H7 (cell line): ENCODE results near the gene GALNT10. TPM values are rescaled to one million over a fixed set of nuclear protein-coding genes. Genes with fewer than 3 reads are reported as not detected.
A peak's percentile ranks its signal among the peaks of the same experiment; 100 is the strongest.
"Not testable (repeated sequence)": the region's sequence is repeated elsewhere in the genome, so short reads cannot be mapped to it uniquely, and the experiment has no call there.

ENCODE experiments used
- DNase-seq: peaks from one replicate; pipeline ENCODE4 v3.0.0; 2012
- H3K27me3 ChIP-seq: 2 replicates; pipeline ENCODE4 v1.6.0; 2011; ENCODE audit warnings: mild to moderate bottlenecking, low read length; ENCODE audit not compliant: control insufficient read depth, insufficient read depth
- H3K36me3 ChIP-seq: replicated peaks from 2 replicates; pipeline ENCODE4 v1.5.1; 2011; ENCODE audit warnings: low read length; ENCODE audit not compliant: control insufficient read depth, insufficient read depth
- H3K4me3 ChIP-seq: 2 replicates; pipeline ENCODE4 v1.5.1; 2011; ENCODE audit warnings: low read depth, mild to moderate bottlenecking, control low read depth, low read length, moderate library complexity; ENCODE audit not compliant: insufficient read depth
- total RNA-seq: library from RNA; depleted of rRNA; stranded (reverse); fragments of >200 nt; shearing (Covaris generic); gene quantifications from 2 replicates; pipeline ENCODE4 v1.2.3, GENCODE V29; 2014

Gene GALNT10
- total RNA-seq, 1 experiment from 2014 or later = 13.8 TPM

DNA sequence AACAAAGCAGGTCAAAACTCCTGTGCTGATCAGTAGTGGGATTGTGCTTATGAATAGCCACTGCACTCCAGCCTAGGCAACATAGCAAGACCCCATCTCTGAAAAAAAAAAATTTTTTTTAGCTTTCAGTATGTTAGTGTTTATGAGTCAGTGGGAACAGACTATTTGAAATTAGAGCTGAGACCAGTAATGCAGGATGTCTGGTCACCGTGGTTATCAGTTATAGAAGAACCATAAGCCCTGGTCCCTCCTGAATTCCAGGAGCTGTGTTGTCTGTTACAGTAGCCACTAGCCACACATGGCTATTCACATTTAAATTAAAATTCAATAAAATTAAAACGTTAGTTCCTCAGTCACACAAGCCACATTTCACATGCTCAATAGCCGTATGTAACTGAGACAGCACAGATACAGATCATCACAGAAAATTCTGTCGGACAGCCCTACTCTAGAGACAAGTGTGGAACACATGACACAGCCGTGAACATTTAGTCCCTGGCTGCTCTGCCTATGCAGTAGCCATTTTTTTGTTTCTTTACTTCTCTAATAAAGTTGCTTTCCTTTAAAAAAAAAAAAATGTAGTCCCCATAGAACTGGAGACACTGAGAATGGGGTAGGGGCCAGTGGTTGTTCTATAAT, 159.2 kb downstream of the GALNT10 start:
- DNase-seq = no peak
- no peaks in the 10 kb centered on the region for H3K36me3 ChIP-seq
- no peak overlapping the region for H3K4me3 ChIP-seq
- H3K27me3 ChIP-seq = no peaks in the 10 kb centered on the region

DNA sequence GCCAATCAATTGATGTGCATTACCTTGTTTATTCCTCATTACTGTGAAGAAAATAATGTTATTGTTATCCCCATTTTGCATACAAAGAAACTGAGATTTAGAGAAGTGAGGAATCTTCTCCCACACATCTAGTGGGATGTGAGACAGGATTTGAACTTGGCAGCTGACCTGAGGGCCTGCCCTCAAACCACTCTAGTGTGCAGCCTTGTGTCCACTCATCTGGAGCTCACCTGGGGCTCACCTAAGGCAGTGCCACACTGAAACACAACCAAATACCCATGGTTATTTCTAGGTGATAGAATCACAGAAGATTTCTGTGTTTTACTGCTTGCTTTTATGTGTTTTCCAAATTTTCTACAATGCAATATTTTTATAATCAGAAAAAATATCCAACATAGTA, 160.6 kb downstream of the GALNT10 start:
- Histone ChIP-seq H3K4me3 (no peak overlapping the region), H3K27me3 (no peaks in the 10 kb centered on the region), H3K36me3 (no peaks in the 10 kb centered on the region)
- no peak for DNase-seq

DNA sequence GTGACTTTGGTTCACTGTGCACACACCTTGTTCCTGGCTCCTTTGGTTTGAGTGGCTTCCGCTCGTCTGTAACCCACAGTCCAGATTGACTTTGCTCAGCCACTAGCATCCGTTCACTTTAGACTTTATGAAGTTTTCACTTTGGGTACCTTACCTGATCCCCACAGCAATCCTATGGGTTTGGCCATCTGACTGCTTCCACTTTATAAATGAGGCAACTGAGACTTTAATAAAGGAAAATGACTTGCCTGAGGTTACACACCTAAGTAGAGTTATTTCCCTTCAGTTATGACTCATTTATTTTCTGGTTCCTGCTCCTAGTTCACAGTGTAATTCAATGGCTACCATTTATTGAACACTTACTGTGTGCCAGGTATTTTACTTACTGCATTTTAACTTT, 161.0 kb downstream of the GALNT10 start:
- H3K36me3 ChIP-seq = no peaks in the 10 kb centered on the region
- no peak for DNase-seq
- no peak overlapping the region for H3K4me3 ChIP-seq
- no peaks in the 10 kb centered on the region for H3K27me3 ChIP-seq

DNA sequence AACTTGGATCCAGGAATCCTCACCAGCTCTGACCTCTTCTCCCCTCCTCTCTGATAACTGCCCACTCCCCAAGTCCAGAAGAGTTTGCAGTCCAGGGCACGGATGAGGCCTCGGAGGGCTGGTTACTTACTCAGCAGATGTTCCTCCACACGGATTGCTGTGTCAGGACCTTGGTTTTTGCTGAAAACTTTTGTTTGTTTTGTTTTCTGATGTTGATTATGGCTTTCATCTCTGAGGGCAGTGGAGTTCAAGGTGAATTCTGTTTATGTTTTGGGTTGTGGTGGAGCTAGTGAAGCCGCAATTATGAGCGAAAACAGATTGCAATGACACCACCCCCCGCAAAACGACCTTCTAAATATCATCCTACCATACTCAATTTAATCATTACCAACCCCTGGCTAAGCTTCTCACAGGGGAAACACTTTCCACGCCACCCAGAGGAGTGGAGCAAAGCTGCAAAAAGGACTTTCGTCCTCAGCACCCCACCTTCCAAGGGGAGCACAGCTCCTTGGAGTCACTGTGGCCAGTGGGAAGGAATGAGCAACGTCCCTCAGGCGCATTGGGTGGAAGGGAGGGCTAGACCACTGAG, 162.5 kb downstream of the GALNT10 start:
- no peak overlapping the region for H3K4me3 ChIP-seq
- no peaks in the 10 kb centered on the region for H3K27me3 ChIP-seq
- H3K36me3 ChIP-seq = no peaks in the 10 kb centered on the region
- DNase-seq = no peak

DNA sequence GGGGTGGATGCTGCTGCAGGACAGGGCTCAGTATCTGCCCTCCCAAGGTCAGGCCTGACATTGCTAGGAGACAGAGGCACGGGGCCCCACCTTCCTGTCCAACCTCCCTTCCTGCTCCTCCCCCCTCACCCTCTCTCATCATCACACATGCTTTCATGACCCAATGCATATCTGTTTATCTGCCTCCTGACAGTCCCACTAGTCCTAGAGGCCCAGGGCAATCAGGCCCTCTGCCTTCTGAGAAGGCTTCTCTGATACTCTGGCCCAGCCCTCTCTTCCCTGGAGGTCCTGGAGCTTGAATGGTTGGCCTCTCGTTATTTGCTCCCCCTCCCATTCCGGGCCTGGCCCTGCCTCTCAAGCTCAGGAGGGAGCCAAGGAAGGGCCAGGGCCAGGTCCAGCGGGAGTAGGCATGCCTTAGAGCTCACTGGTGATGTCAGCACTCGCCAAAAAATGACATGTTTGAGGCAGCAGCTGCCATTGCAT, 164.6 kb downstream of the GALNT10 start:
- Histone ChIP-seq H3K36me3 (no peaks in the 10 kb centered on the region), H3K27me3 (no peaks in the 10 kb centered on the region), H3K4me3 (no peak overlapping the region)
- peak; percentile 50 for DNase-seq

DNA sequence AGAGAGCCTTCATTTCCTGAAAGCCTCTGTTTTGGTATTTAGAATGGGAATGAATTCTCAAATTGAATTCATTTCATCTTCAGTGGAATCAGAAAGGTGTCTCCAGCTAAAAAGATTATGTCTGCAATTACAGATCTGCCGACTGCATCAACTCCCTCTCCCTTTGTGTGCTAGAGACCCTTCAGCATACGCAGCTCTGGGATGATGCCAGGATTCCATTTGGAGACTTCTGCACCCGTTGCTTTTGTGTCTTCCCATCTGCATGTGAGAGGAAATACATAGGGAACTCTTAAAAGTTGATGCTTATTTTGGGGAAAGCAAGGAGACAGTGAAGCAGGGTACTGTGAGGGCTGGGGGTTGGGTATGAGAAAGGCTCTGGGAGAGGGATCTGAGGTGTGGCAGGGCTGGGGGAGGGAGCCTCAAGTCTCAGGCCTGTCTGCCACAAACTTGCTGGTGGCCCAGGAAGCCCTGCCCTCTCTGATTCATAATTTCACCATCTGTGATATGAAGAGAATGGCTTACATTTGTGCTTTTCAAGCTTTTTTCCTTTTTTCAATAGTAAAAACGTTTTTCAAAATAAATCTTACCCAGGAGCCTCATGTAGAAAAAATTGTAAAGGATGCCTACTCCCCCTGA, 165.6 kb downstream of the GALNT10 start:
- DNase-seq = no peak
- no peak overlapping the region for H3K4me3 ChIP-seq
- no peaks in the 10 kb centered on the region for H3K36me3 ChIP-seq
- H3K27me3 ChIP-seq = no peaks in the 10 kb centered on the region

DNA sequence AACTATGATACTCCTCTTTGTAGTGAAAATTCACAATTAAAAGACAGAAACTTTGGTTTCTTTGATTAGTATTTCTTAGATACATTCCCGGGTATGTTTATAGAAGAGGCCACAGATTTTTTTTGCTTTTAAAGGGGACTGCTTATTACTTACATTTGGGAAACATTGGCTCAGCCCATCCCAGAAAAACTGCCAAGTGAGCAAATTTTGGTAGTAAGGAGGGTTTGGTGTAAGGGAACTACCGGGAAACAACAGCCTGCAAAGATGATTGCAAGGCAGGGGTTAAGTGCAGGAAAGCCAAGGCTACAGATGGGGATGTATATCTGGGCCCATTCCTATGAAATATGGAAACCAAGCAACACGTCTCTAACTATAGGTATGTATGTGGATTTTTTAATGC, 166.4 kb downstream of the GALNT10 start:
- no peaks in the 10 kb centered on the region for H3K27me3 ChIP-seq
- DNase-seq = no peak
- H3K36me3 ChIP-seq = no peaks in the 10 kb centered on the region
- no peak overlapping the region for H3K4me3 ChIP-seq

DNA sequence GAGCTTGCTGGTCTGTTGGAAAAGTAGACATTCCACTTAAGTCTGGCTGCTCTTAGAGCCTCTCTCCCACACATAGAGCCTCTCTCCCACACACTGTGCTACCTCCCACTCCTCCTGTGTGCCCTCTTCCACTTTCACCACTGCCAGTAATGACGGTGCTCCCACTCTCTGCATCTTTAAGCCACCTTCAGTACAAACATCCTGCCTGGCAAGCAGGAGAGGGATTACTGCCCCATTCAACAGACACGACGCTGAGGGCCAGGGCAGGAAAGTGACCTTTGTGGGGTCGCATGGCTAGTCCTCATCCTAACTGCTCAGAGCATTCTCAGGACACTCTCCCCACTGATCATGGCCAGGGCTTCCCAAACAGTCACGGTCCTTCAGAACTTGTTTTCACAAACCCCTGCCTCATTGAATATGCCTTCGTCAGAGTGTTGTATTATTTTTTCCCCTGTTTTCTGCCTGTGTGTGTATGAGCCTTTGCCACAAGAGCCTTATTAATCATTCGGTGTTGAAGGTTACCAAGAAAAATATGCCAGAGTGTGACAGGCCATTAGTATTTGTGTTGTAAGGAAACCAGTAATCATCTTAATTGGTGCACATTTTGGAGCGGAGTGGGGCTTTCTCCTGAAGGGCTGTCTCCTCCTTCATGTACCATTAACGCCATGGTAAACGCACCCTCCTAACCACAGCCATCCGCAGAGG, 168.1 kb downstream of the GALNT10 start:
- no peak overlapping the region for H3K4me3 ChIP-seq

DNA sequence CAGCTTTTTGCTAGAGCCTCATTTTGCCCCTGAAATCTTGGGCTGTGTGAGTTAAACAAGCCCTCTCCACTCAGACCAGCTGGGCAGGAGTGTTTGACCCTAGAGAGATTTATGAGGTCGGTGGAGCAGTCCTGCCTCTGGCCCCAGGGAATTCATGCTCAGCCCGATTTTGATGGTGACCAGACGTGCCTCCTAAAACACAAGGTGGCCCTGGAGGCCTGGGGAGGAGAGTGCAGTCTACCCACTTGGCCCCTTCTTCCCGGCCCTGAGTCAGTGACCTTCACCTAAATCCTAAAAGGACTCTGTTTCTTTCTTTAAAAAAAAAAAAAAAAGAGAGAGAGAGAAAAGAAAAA, 168.7 kb downstream of the GALNT10 start:
- H3K4me3 ChIP-seq = no peak overlapping the region
- no peak for DNase-seq
- H3K36me3 ChIP-seq = no peaks in the 10 kb centered on the region
- H3K27me3 ChIP-seq = no peaks in the 10 kb centered on the region

More for the DNA sequence above, 168.1 kb downstream of the GALNT10 start:
- Histone ChIP-seq H3K36me3 (no peaks in the 10 kb centered on the region), H3K27me3 (no peaks in the 10 kb centered on the region)
- no peak for DNase-seq

DNA sequence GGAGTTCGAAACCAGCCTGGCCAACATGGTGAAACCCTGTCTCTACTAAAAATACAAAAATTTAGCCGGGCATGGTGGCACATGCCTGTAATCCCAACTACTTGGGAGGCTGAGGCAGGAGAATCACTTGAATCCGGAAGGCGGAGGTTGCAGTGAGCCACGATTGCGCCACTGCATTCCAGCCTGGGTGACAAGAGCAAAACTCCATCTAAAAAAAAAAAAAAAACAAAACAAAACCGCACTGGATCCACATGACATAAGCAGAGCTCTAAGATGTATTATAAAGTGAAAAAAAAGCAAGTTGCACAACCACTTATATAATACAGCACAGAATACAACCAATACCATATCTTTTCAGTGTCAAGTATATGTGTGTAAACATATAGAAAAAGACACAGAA, 169.7 kb downstream of the GALNT10 start:
- H3K36me3 ChIP-seq, DNase-seq, H3K27me3 ChIP-seq, H3K4me3 ChIP-seq: not testable (repeated sequence)

DNA sequence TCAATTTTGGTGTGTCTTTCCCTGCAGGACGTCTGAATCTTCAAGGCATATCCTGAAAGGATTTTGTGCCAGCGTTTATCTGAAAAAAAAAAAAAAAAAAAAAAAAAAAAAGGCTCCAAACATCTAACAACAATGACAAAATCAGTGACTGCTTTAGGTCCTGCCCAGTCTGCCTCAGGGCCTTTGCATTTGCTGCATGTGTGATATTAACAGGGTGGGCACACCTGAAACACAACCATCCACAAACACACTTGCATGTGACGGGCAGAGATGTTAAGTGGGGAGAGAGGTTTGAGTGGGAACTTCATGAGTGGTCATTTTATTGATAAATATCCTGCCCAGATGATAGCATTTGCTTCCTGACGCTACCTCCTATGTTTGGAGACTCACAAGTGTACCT, 172.9 kb downstream of the GALNT10 start:
- DNase-seq = no peak

DNA sequence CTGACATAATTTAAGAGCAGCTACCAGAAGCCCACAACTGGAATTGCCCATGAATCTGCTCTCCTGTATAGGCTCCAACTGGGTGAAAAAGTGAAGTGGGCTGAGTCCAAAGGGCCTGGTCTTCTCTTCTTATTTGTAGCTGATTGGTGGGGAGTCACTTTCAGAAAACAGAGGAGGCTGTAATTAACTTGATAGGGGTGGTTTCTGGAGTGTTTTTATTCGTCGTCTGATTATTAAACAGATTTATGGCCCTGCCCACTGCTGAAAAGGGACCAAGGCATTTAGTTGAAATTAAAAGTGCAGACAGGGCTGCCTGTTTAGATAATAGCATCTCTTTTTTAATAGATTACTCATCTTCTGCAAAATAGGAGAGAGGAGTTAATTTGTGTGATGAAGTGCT, 174.2 kb downstream of the GALNT10 start:
- Histone ChIP-seq H3K36me3 (no peaks in the 10 kb centered on the region), H3K27me3 (no peaks in the 10 kb centered on the region), H3K4me3 (no peak overlapping the region)
- no peak for DNase-seq

More for the DNA sequence above, 172.9 kb downstream of the GALNT10 start:
- Histone ChIP-seq H3K4me3 (no peak overlapping the region), H3K36me3 (no peaks in the 10 kb centered on the region), H3K27me3 (no peaks in the 10 kb centered on the region)

DNA sequence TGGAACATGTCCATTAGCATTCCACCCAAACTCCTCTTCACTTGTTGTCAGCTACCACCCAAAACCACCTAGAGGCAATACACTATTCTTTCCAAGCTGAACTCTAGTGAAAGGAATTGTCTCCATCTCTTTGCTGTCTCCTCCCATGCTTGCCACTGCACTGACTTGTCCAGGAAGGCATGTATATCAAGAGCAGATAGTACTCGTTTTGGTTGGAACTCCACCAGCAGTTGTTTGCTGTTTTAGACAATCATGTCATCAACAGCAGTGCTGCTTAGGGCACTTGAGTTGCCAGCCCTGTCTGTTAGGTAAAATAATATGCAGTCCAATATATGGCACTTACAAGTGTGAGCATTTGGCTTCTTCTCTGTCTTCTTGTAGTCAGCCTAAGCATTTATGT, 175.3 kb downstream of the GALNT10 start:
- DNase-seq = no peak
- Histone ChIP-seq H3K36me3 (no peaks in the 10 kb centered on the region), H3K27me3 (no peaks in the 10 kb centered on the region), H3K4me3 (no peak overlapping the region)

DNA sequence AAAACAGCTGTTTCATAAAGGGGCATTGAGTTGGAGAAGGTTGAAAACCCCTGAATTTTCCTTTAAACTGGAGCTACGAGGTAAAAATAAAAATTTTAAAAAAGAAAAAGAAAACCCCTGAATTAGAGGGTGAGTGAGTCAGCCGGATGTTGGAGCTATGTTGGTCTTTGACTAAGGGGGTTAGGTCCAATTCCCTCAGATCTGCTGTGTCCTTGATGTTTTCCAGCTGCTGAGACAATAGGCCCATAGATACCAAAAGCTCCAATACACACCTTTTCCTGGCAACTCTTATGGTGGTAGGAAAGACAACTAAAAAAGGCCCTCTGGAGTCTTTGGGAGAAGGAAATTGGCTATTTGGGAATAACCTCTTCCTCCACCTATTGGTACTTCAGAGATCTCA, 175.8 kb downstream of the GALNT10 start:
- no peaks in the 10 kb centered on the region for H3K36me3 ChIP-seq
- H3K4me3 ChIP-seq = no peak overlapping the region
- H3K27me3 ChIP-seq = no peaks in the 10 kb centered on the region
- no peak for DNase-seq

DNA sequence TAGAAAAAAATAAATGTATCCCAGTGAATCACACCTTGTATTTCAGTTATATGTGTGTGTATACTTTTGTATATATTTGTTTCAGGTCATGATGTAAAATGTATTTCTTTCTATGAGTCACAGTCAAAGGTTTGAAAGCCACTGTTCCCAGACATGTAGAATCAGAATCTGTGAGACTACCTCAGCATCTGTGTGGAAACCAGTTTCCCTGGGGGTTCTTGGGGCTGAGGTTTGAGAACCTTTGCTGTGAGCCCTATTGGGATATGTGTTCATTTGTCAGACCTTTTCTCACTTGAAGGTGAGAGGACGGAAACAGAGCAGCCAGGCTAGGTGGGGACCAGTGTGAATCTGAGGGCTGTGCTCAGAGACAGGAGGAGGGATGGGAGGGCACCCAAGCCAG, 176.6 kb downstream of the GALNT10 start:
- H3K4me3 ChIP-seq = no peak overlapping the region
- no peak for DNase-seq
- H3K27me3 ChIP-seq = no peaks in the 10 kb centered on the region
- no peaks in the 10 kb centered on the region for H3K36me3 ChIP-seq
